ENCODE data around the gene LCP2.

The LCP2 gene

DNA sequence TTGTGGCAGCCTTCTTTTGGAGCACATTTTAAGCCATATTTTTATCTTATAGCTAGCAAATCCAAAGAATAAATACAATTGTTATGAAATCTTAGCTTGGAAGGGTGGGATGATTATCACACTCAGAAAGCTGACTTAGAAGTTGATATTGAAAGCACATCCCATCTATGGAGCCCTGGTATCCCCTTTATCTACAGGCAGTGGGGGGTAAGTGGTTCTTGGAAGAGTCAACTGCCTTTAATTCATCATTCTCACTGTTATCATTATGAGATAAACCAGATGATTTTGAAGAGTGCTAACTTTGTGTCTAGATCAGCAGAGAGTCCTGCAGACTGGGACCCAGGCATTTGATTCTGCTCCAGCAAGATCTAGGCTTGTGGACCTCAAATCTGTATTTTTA is 3.0 kb downstream of the LCP2 start:
- no peak for DNase-seq

DNA sequence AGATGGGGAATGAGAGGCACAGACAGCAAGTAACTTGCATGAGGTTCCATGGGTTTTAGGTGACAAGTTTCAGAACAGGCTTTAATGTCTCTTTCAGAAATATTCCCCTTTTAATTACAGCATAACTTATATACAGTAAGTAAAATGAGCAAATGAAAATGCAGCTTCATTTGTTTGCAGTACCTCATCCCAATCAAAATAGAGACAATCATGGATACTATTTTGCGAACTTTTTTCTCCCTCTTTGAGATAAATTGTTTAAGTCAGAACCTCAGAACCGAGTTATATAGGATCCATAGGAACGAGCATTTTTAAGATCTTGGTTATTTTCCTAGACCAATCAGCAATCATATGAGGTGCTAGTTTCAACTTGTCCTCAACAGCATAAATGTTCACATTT is 3.5 kb downstream of the LCP2 start:
- DNase-seq = no peak

GRCh38 chr5:170293273-170293672 is 4.3 kb downstream of the LCP2 start:
- DNase-seq = no peak

DNA sequence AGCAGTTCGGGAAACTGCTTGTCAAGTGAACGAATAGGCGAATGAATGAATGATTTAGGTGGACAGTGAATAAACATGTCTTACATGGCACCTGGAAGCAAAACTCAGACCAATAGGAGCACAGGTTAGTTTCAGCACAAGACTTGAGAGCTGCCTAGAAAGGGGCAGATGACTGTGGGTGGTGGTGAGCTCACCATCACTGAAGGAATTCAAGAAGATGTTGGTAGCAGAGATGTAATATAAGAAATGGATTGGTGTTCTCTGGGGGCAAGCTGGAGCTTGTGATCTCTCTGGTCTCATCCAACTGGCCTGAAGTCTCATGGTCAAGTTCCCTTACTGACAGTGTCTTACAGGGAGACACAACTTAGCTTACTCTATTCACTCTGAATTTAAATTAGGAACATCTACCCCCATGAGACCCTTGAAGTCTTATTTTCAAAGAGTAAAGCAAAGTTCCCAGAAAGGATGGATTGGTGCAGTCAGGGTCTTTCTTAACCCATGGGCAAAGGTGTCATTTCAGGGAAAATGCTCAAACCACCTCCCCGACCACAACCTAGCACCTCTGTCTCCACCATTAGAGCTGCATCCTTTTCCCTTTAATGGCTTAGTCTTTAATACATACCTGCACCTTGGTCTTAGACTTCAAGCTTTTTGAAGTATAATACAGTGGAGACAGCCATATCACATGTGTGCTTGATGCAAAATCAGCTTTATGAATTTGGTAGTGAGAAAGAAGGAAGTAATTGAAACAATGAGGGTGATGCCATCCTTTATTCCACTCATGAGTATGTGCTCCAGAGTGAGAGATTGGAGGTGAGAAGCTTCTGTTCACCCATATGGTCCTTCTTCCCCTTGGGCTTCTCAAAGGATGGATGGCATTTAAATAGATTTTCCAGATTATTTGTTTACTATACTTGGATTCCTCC is 5.1 kb downstream of the LCP2 start:
- DNase-seq = no peak

DNA sequence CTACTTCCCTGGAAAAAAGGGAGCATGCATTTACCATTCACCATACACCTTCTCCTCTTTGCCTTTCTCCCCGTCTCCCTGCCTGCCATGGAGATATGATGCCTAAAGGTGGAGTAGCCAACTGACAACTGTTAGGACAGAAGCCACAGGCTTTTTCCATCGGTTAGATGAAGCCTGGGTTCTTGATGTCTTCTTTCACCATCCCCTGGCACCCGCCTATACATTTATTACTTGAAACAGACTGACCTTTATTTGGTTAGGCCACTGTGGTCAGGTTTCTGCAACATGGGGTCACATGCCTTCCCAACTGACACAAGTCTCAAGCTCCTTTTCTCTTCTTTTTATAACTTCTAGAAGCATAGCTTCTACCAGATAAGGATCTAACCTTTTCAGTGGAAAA is 7.1 kb downstream of the LCP2 start:
- DNase-seq = no peak

DNA sequence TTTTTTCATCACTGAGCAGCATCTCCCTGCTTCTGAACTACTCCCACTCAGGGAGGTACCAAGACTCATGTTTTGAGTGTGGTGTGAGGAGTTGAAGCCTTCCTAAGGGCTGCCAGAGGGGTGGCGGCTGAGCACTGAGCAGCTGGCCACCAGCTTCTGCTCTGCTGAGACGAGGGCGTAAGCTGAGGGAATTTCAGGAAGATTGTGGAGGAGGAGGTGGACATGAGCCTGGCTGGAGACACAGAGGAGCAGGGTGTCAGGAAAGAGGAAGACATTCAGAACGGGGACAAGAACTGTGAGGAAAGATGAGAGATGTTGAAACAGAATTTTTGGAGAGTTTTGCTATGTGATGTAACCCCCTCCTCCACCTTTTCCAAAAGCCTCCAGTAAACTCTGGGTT is 7.8 kb downstream of the LCP2 start:
- DNase-seq = no peak

DNA sequence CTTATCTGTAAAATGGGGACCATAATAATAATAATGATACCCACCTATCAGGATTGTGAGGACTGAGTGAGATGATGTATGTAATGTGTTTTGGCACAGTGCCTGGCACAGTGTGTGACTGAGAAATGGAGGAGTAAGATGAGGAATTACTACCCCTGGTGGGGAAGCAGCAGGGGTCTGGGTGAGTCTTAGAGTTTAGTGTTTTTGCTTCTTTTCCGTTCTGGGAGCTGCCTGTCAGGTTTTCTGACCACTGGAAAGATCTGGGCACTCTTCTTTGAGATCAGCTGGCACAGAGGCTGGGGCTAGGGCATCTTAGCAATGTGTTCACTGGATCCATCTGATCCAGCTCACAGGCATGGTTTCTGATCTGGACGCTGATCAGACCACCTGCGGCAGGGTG is 8.5 kb downstream of the LCP2 start:
- DNase-seq = no peak

GRCh38 chr5:170288551-170288950 is 9.0 kb downstream of the LCP2 start:
- DNase-seq = no peak

DNA sequence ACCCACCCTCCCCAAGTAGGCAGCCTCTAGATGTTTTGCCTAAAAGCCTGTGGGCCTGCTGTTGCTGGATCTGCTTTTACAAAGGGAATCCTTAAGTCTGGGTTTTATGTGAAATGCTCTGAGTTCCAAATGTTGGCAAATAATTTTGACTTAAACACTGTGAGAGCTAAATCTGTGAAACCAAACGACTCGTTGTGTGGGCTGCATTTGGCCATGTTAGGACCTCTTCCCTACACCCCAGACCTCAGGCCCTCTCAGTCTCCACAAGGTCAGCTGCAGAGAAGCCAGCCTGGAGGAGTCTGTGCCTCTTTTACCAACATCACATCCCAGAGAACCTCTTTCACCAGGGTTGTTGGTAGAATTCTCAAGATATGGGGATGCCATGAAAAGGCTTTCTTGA is 9.4 kb downstream of the LCP2 start:
- no peak for DNase-seq

DNA sequence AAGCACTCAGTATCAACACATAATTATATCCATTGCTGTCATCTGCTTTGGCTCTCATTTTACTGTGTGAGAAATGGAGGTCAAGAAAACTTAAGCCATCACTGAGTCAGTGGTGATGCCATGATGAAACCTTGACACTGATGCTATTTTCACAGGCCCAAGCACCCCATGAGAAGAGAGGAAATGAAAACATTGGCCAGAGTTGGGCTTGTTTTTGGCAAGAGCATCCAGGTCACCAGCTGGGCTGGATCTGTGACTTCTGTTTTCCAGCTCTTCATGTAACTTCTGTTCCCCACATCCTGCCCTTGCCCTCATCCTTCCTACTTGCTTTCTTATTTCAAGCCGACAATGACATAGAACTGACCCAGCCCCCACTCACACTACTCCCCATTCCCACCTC is 10.0 kb downstream of the LCP2 start:
- DNase-seq = peak; percentile 59

DNA sequence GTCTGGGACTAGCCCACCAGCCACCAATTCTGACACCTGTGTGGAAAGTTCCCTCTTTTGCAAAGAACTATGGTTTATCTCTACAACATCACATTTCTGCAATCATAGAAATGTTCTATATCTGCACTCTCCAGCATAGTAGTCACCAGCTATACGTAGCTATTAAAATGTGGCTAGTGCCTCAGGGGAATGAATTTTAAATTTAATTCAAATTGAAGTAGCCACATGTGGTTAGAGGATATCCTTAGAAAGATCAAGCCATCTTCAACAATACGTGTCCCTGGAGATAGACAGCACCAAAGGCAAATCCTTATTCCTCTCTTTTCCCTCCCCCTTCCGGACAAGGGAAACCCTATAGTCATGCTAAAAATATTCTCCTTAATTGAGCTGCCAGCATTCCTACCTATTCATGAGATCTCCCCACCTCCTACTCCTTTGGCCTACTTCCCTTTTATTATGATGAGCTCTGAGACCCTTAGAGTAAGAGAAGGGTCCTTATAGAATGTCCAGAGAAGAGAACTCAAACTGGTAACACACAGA is 11.1 kb downstream of the LCP2 start:
- no peak for DNase-seq

DNA sequence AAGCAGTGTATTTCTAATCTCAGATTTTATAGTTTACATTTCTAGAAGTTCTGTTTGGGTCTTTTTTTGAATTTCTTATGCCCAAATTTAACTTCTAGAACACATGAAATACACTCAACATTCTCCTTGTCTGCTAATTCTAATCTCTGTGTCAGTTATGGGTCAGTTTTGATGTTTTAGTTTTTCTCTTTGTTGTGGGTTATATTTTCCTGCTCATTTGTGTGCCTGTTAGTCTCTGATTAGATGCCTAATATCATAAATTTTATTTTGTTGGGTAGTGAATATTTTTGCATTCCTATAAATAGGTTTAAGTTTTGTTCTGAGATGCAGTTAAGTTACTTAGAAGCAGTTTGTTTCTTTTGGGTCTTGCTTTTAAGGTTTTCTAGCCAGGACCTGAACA is 12.4 kb downstream of the LCP2 start:
- DNase-seq = no peak

GRCh38 chr5:170284231-170284630 is 13.3 kb downstream of the LCP2 start:
- DNase-seq = no peak

DNA sequence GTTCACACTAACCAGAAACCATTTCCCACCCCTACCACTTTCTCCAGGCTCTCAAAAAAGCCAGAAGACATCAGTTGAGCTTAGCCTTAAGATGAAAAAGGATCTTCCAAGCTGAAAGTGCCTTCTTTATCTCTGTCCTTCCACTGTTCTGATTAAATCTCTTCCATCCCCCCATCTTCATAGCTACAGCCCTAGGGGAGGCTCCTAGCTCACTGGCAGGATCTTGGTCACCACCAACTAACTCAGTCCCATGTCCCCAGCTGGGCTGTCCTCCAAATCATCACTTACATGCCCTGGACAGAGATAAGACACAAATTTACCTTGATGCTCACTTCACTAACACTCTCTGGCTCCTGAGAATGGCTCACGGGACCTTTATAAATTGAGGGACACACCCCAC is 14.3 kb downstream of the LCP2 start:
- DNase-seq = peak; percentile 54

- peak; percentile 56 for DNase-seq
Observed at GRCh38 chr5:170280011-170280493, 17.5 kb downstream of the LCP2 start.

DNA sequence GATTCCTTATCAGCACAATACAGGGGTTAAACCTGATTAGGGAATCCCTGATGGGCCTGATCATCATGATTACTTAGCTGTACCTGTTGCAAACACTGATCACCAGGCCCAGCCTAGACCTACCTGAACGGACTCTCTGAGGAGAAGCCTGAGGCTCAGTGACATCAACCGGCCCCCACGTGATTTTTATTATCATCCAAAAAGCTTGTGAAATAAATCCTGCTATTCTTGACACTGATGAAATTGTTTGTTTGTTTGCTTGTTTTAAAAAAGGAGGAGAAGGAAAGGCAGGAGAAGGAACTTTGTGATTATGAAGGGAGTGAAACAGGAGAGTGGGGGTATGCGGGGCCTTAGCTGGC is 18.1 kb downstream of the LCP2 start:
- DNase-seq = no peak

GRCh38 chr5:170278611-170279458 is 18.7 kb downstream of the LCP2 start:
- peak; percentile 93 for DNase-seq

- DNase-seq = peak; percentile 62
Observed at GRCh38 chr5:170277867-170278281, 19.7 kb downstream of the LCP2 start.

- DNase-seq = no peak
Observed at GRCh38 chr5:170276140-170276539, 21.4 kb downstream of the LCP2 start.

- DNase-seq = no peak
Observed at GRCh38 chr5:170275376-170275994, 22.1 kb downstream of the LCP2 start.

DNA sequence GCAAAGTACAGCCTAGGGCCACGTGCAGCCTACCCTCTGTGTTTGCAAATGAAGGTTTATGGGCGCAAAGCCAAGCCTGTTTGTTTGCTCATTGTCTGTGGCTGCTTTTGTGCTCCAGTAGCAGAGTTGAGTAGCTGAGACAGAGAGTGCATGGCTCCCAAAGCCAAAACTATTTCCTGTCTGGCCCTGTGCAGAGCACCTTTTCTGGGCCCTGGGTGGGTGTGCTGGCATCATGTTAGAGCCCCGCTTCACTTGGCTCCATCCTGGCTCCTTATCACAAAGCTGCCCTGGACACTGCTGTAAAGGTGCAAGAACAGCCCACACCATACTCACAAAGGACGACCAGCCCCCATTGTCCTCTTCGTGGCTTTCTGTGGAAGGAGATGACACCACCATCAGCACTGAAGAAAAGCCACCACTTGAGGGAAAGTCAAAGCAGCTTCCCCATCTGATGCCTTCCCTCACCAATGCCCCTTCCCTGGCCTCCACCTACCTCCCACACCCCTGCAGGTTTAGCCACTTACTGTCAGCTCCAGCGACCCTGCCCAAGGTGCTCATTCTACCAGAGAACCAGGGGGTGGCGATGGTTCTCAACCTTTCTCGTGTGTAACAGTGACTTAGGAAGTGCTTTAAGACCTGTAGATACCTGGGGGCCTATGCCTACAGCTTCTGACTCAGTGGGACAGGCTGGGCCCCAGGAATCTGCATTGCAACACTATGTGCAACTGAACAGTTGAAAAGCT is 23.4 kb downstream of the LCP2 start:
- DNase-seq = no peak

DNA sequence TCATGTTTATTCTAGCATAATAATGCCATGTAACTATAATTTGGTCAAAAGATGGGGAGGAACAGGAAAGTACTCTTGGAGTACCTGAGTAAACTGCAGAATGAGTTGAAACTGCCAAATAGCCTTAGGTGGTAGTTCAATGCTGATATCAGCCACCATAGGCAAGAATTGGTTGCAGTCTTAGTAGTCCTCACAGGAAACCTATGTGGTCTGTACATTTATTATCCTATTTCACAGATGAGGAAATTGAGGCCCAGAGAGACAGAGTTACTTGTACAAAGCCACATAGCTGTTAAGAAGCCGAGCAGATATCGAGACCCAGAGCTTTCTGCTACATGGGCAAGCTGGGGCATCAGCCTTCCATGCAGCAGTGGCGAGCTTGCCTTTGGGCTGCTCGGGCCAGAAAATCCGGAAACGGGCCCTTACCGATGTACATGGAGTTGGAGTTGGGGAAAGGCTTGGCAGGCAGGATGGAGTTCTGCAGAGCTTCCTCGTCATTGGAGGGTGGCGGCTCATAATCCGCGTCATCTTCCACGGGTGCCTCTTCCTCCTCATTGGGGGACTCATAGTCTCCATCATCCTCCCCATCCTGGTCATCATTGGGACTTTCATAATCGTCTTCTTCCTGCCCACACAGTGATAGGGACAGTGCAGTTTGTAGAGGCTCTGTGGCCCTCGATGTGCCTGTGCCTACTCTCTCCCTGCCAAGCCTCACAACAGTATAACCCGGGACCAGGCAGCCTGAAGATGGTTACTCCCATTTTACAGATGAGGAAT is 27.1 kb downstream of the LCP2 start:
- DNase-seq = no peak

Measured in activated CD8-positive, alpha-beta memory T cell treated with anti-CD3 and anti-CD28 coated beads for 24 hours (primary cell).